HepG2 (cell line): Measurements from ENCODE around the gene SKP2. TPM values are rescaled to one million over a fixed set of nuclear protein-coding genes. Genes with fewer than 3 reads are reported as not detected.

Source experiments
- ATAC-seq: fragments of 200-7000 bp; cut with Tn5 transposase; 3 replicates; pipeline ENCODE4 v1.9.1; 2020; ENCODE audit warnings: mild to moderate bottlenecking, moderate library complexity
- BruUV-seq: library from RNA; stranded (reverse); fragments of 400-500 nt; replicated peaks from 2 replicates; lab custom pipeline; 2021; lab: Mats Ljungman, UMichigan
- CTCF ChIA-PET: fragments of 300-600 bp; formaldehyde crosslinking; extraction: SDS; loops from one replicate; lab custom pipeline; 2021; ENCODE audit warnings: low total read pairs, inconsistent platforms, low intra/inter-chr PET ratio; lab: Yijun Ruan, JAX
- POLR2A ChIA-PET: fragments of 350-600 bp; sonication (Branson Sonifier 250); formaldehyde crosslinking; loops from one replicate; lab custom pipeline; 2020; ENCODE audit warnings: antibody characterized with exemption, inconsistent platforms; lab: Yijun Ruan, JAX
- DNase-seq: peaks from one replicate; pipeline ENCODE4 v3.0.0-alpha.2; 2015; ENCODE audit warnings: low spot score
- FAIRE-seq: peaks from 3 replicates; lab custom pipeline; 2011; peaks lifted over from hg19 to GRCh38; lab: Jason Lieb, UNC
- H2AFZ ChIP-seq: one replicate; pipeline ENCODE4 v1.6.1; 2011; ENCODE audit warnings: low read length, inconsistent platforms
- H3K27ac ChIP-seq: fragments of 300-600 bp; 3 replicates; pipeline ENCODE4 v1.8.0; 2011; ENCODE audit warnings: mixed run types, mild to moderate bottlenecking, mixed read lengths, low read length, inconsistent platforms; ENCODE audit not compliant: insufficient read depth; ENCODE audit errors: extremely low read length
- H3K27me3 ChIP-seq, 2 experiments: fragments of 200-600 bp in 1 of 2; 2 replicates in 1 of 2; 3 replicates in 1 of 2; pipeline versions ENCODE4 v1.6.0 to v1.8.0; 2011; ENCODE audit warnings: low read length in 2 of 2, mild to moderate bottlenecking in 2 of 2, moderate library complexity in 2 of 2, inconsistent platforms in 1 of 2; ENCODE audit not compliant: insufficient read depth in 2 of 2, control insufficient read depth in 1 of 2
- H3K36me3 ChIP-seq, 2 experiments: fragments of 200-600 bp in 1 of 2; replicated peaks in 1 of 2; 2 replicates in 1 of 2; 3 replicates in 1 of 2; pipeline versions ENCODE4 v1.5.1 to v1.8.0; 2011; ENCODE audit warnings: low read length in 2 of 2, inconsistent platforms in 1 of 2; ENCODE audit not compliant: insufficient read depth in 2 of 2, control insufficient read depth in 1 of 2
- H3K4me1 ChIP-seq: 2 replicates; pipeline ENCODE4 v1.5.1; 2012; ENCODE audit warnings: low read length, inconsistent platforms; ENCODE audit not compliant: insufficient read depth
- H3K4me2 ChIP-seq: 2 replicates; pipeline ENCODE4 v1.6.0; 2011; ENCODE audit warnings: low read depth, low read length, inconsistent platforms
- H3K4me3 ChIP-seq, 3 experiments: fragments of 200-600 bp in 1 of 3; sonication (generic), shearing (Covaris generic) in 1 of 3; replicated peaks in 1 of 3; 2 replicates each; pipeline ENCODE4 v1.5.1; 2011 to 2016; ENCODE audit warnings: low read length in 3 of 3, inconsistent platforms in 2 of 3, low read depth in 2 of 3, mild to moderate bottlenecking in 2 of 3, control low read depth in 1 of 3, mixed read lengths in 1 of 3; ENCODE audit not compliant: insufficient read depth in 1 of 3
- H3K79me2 ChIP-seq: one replicate; pipeline ENCODE4 v1.6.1; 2011; ENCODE audit warnings: low read length, inconsistent platforms; ENCODE audit not compliant: insufficient read depth
- H3K9ac ChIP-seq: 2 replicates; pipeline ENCODE4 v1.6.0; 2011; ENCODE audit warnings: mild to moderate bottlenecking, low read depth, low read length, inconsistent platforms; ENCODE audit not compliant: insufficient read depth
- H3K9me3 ChIP-seq: 2 replicates; pipeline ENCODE4 v1.5.1; 2012; ENCODE audit warnings: mild to moderate bottlenecking, low read length
- H4K20me1 ChIP-seq: 2 replicates; pipeline ENCODE4 v1.6.0; 2011; ENCODE audit warnings: inconsistent platforms, mild to moderate bottlenecking, low read length, moderate library complexity; ENCODE audit not compliant: insufficient read depth
- AGO2 ChIP-seq: fragments of 200-400 bp; formaldehyde crosslinking; optimal IDR thresholded peaks from 2 replicates; pipeline ENCODE3; 2017; ENCODE audit warnings: mild to moderate bottlenecking, low read depth, low read length, moderate library complexity
- ARID3A ChIP-seq: IDR thresholded peaks from 2 replicates; pipeline ENCODE4 v1.6.1; 2012; ENCODE audit warnings: low read depth, low read length, improper control_type of control experiment
- CREM ChIP-seq, 2 experiments: sonication (generic) in 1 of 2; formaldehyde crosslinking in 1 of 2; IDR thresholded peaks; 2 replicates each; pipeline versions ENCODE4 v1.4.0 to v1.6.1; 2016 to 2020; ENCODE audit warnings: antibody characterized with exemption in 1 of 2, mild to moderate bottlenecking in 1 of 2, missing genetic modification reagents in 1 of 2
- HDAC1 ChIP-seq: sonication (generic); formaldehyde crosslinking; IDR thresholded peaks from 2 replicates; pipeline ENCODE4 v1.5.1; 2020; ENCODE audit warnings: mild to moderate bottlenecking, missing genetic modification reagents
- MXI1 ChIP-seq: IDR thresholded peaks from 3 replicates; pipeline ENCODE4 v1.6.1; 2012; ENCODE audit warnings: low read depth, low read length, inconsistent platforms, borderline replicate concordance
- POLR2A ChIP-seq, 2 experiments: IDR thresholded peaks; 2 replicates each; pipeline ENCODE4 v1.6.1; 2011; ENCODE audit warnings: low read depth in 2 of 2, low read length in 2 of 2, mild to moderate bottlenecking in 1 of 2, moderate library complexity in 1 of 2; ENCODE audit not compliant: insufficient read depth in 1 of 2
- ZMYM2 ChIP-seq: sonication (generic); formaldehyde crosslinking; IDR thresholded peaks from 2 replicates; pipeline ENCODE4 v1.8.0; 2022; ENCODE audit warnings: mild to moderate bottlenecking, missing genetic modification reagents
- ZNF496 ChIP-seq: sonication (generic); formaldehyde crosslinking; IDR thresholded peaks from 2 replicates; pipeline ENCODE4 v1.8.1; 2023; ENCODE audit warnings: mild to moderate bottlenecking, moderate library complexity, missing genetic modification reagents; ENCODE audit not compliant: insufficient replicate concordance
- ZNF569 ChIP-seq: sonication (generic); formaldehyde crosslinking; IDR thresholded peaks from 2 replicates; pipeline ENCODE4 v1.5.0; 2020; ENCODE audit warnings: mild to moderate bottlenecking, missing genetic modification reagents, moderate library complexity, borderline replicate concordance
- WGBS: methylation state at CpG from one replicate; pipeline ENCODE4 v1.1.6; 2017; ENCODE audit warnings: low lambda C conversion rate; 5-methylcytosine and 5-hydroxymethylcytosine counted together
- in situ Hi-C: cut with HindIII; loops from 2 replicates; pipeline ENCODE4 v1.10.0; 2017; ENCODE audit warnings: low pct_unique_long_range_greater_than_20kb; ENCODE audit not compliant: extremely low pct_ligation_motif_present
- intact Hi-C: fragments of 100-400 bp; cut with micrococcal nuclease; formaldehyde crosslinking; loops from one replicate; pipeline ENCODE4 v1.10.0; 2022; ENCODE audit not compliant: unreplicated experiment
- polyA plus RNA-seq, 8 experiments: library from polyadenylated mRNA; depleted of rRNA in 3 of 8; stranded (reverse) in 7 of 8; unstranded in 1 of 8; fragments of >200 nt; fragmentation: Illumina TruSeq in 4 of 8; extraction: Trizol in 4 of 8; gene quantifications; 2 replicates each; pipeline versions ENCODE4 v1.2.1 to v1.2.3, GENCODE V29; 2011 to 2016; ENCODE audit warnings: low read depth in 4 of 8, missing spikeins in 1 of 8, mixed read lengths in 1 of 8; ENCODE audit not compliant: insufficient read depth in 1 of 8
- total RNA-seq, 5 experiments: library from RNA; depleted of rRNA; stranded (reverse); fragments of >200 nt; fragmentation: Illumina TruSeq; extraction: Trizol; gene quantifications; 2 replicates each; pipeline ENCODE4 v1.2.3, GENCODE V29; 2016; ENCODE audit warnings: low read depth in 1 of 5
- TF ChIP-seq, protein P1 (sequence below): sonication (generic); formaldehyde crosslinking; IDR thresholded peaks from 2 replicates; pipeline ENCODE4 v1.5.0; 2020; ENCODE audit warnings: mild to moderate bottlenecking, missing genetic modification reagents
- TF ChIP-seq, protein P2 (sequence below): sonication (generic); formaldehyde crosslinking; IDR thresholded peaks from 2 replicates; pipeline ENCODE4 v1.4.0; 2020; ENCODE audit warnings: missing genetic modification reagents
- TF ChIP-seq, protein P3 (sequence below): sonication (generic); formaldehyde crosslinking; IDR thresholded peaks from 2 replicates; pipeline ENCODE4 v1.8.0; 2022; ENCODE audit warnings: missing genetic modification reagents, mild to moderate bottlenecking, moderate library complexity, borderline replicate concordance
- TF ChIP-seq, protein P4 (sequence below): sonication (generic); formaldehyde crosslinking; IDR thresholded peaks from 2 replicates; pipeline ENCODE4 v1.5.1; 2020; ENCODE audit warnings: mild to moderate bottlenecking, missing genetic modification reagents, moderate library complexity

The SKP2 gene
- total and polyA plus RNA-seq, 2 of the 13 experiments (the other 11 are each of a cell fraction or from before 2014, with no cell fraction given) = 29.6 to 84.1 TPM

- BruUV-seq = no TSS peak
- intact Hi-C loops (loop anchor here (10.0 kb wide), 1 partner anchor 720 kb away; the partner anchor contains the start of gene NIPBL), in situ Hi-C loops (no loop called here)
- Histone ChIP-seq H3K4me3 (no peak overlapping the region), H4K20me1 (no peaks in the 10 kb centered on the region), H3K36me3 (peaks cover 11 to 55% of the 10 kb centered on the region in 2 experiments), H3K4me1 (peaks cover 77% of the 10 kb centered on the region), H3K4me2 (no peak overlapping the region), H3K27me3 (no peaks in the 10 kb centered on the region; a peak in 1 of 5 replicates), H3K9ac (no peak overlapping the region), H3K9me3 (no peaks in the 10 kb centered on the region), H3K79me2 (peaks cover 53% of the 10 kb centered on the region), H2AFZ (no peak overlapping the region), H3K27ac (no peak overlapping the region)
- FAIRE-seq (no peak), ATAC-seq (no peak), DNase-seq (no peak)
- ChIA-PET POLR2A (no interaction called here), CTCF (no interaction called here)
- WGBS = 98% methylated on average over 7 of the region's 7 CpGs
- no peak for TF ChIP-seq ARID3A
- no peak for TF ChIP-seq POLR2A (IDR thresholded peaks at IDR 0.05; ENCODE audit: insufficient read depth in 1 of 2, low read depth in 2 of 2, low read length in 2 of 2)
- no peak for TF ChIP-seq ZMYM2 (CRISPR knock-in tag)
- TF ChIP-seq, protein P1, sequence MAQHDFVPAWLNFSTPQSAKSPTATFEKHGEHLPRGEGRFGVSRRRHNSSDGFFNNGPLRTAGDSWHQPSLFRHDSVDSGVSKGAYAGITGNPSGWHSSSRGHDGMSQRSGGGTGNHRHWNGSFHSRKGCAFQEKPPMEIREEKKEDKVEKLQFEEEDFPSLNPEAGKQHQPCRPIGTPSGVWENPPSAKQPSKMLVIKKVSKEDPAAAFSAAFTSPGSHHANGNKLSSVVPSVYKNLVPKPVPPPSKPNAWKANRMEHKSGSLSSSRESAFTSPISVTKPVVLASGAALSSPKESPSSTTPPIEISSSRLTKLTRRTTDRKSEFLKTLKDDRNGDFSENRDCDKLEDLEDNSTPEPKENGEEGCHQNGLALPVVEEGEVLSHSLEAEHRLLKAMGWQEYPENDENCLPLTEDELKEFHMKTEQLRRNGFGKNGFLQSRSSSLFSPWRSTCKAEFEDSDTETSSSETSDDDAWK (CRISPR knock-in tag) = no peak
- TF ChIP-seq, protein P2, sequence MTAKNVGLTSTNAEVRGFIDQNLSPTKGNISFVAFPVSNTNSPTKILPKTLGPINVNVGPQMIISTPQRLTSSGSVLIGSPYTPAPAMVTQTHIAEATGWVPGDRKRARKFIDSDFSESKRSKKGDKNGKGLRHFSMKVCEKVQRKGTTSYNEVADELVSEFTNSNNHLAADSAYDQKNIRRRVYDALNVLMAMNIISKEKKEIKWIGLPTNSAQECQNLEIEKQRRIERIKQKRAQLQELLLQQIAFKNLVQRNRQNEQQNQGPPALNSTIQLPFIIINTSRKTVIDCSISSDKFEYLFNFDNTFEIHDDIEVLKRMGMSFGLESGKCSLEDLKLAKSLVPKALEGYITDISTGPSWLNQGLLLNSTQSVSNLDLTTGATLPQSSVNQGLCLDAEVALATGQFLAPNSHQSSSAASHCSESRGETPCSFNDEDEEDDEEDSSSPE (CRISPR knock-in tag) = no peak
- no peak for TF ChIP-seq HDAC1
- TF ChIP-seq ZNF569 (CRISPR knock-in tag) = no peak
- no peak for TF ChIP-seq CREM (IDR thresholded peaks at IDR 0.05)
- TF ChIP-seq CREM (CRISPR knock-in tag; IDR thresholded peaks at IDR 0.05) = no peak
- TF ChIP-seq, protein P3, sequence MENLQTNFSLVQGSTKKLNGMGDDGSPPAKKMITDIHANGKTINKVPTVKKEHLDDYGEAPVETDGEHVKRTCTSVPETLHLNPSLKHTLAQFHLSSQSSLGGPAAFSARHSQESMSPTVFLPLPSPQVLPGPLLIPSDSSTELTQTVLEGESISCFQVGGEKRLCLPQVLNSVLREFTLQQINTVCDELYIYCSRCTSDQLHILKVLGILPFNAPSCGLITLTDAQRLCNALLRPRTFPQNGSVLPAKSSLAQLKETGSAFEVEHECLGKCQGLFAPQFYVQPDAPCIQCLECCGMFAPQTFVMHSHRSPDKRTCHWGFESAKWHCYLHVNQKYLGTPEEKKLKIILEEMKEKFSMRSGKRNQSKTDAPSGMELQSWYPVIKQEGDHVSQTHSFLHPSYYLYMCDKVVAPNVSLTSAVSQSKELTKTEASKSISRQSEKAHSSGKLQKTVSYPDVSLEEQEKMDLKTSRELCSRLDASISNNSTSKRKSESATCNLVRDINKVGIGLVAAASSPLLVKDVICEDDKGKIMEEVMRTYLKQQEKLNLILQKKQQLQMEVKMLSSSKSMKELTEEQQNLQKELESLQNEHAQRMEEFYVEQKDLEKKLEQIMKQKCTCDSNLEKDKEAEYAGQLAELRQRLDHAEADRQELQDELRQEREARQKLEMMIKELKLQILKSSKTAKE (CRISPR knock-in tag) = no peak
- TF ChIP-seq, protein P4, sequence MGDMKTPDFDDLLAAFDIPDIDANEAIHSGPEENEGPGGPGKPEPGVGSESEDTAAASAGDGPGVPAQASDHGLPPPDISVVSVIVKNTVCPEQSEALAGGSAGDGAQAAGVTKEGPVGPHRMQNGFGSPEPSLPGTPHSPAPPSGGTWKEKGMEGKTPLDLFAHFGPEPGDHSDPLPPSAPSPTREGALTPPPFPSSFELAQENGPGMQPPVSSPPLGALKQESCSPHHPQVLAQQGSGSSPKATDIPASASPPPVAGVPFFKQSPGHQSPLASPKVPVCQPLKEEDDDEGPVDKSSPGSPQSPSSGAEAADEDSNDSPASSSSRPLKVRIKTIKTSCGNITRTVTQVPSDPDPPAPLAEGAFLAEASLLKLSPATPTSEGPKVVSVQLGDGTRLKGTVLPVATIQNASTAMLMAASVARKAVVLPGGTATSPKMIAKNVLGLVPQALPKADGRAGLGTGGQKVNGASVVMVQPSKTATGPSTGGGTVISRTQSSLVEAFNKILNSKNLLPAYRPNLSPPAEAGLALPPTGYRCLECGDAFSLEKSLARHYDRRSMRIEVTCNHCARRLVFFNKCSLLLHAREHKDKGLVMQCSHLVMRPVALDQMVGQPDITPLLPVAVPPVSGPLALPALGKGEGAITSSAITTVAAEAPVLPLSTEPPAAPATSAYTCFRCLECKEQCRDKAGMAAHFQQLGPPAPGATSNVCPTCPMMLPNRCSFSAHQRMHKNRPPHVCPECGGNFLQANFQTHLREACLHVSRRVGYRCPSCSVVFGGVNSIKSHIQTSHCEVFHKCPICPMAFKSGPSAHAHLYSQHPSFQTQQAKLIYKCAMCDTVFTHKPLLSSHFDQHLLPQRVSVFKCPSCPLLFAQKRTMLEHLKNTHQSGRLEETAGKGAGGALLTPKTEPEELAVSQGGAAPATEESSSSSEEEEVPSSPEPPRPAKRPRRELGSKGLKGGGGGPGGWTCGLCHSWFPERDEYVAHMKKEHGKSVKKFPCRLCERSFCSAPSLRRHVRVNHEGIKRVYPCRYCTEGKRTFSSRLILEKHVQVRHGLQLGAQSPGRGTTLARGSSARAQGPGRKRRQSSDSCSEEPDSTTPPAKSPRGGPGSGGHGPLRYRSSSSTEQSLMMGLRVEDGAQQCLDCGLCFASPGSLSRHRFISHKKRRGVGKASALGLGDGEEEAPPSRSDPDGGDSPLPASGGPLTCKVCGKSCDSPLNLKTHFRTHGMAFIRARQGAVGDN = no peak
- TF ChIP-seq MXI1 = no peak
- TF ChIP-seq AGO2 = no peak
- no peak for TF ChIP-seq ZNF496 (CRISPR knock-in tag)
Observed at GRCh38 chr5:36155291-36155690, 3.4 kb downstream of the SKP2 start.
